Hepatocyte (in vitro differentiated cells): ENCODE results near the gene MPP7. TPM values are rescaled to one million over a fixed set of nuclear protein-coding genes. Genes with fewer than 3 reads are reported as not detected.

Experiments
- DNase-seq: peaks from one replicate; pipeline ENCODE4 v3.0.0-alpha.2; 2016; ENCODE audit warnings: low spot score
- H2AFZ ChIP-seq: fragments of 200-600 bp; sonication (generic); 2 replicates; pipeline ENCODE4 v1.6.0; 2016; ENCODE audit warnings: antibody characterized with exemption, mild to moderate bottlenecking
- H3K27ac ChIP-seq: fragments of 200-600 bp; sonication (generic); 2 replicates; pipeline ENCODE4 v1.5.1; 2016; ENCODE audit warnings: mild to moderate bottlenecking
- H3K27me3 ChIP-seq: fragments of 200-600 bp; sonication (generic); 2 replicates; pipeline ENCODE4 v1.6.1; 2016
- H3K36me3 ChIP-seq: fragments of 200-600 bp; sonication (generic); replicated peaks from 2 replicates; pipeline ENCODE4 v1.5.1; 2016; ENCODE audit warnings: low read depth; ENCODE audit not compliant: insufficient read depth
- H3K4me1 ChIP-seq: fragments of 200-600 bp; sonication (generic); 2 replicates; pipeline ENCODE4 v1.5.1; 2016; ENCODE audit warnings: mild to moderate bottlenecking, moderate library complexity; ENCODE audit not compliant: insufficient read depth
- H3K4me2 ChIP-seq: fragments of 200-600 bp; sonication (generic); 2 replicates; pipeline ENCODE4 v1.6.0; 2016
- H3K4me3 ChIP-seq: fragments of 200-600 bp; sonication (generic); 2 replicates; pipeline ENCODE4 v1.5.1; 2016; ENCODE audit warnings: mild to moderate bottlenecking
- H3K79me2 ChIP-seq: fragments of 200-600 bp; sonication (generic); 2 replicates; pipeline ENCODE4 v1.6.0; 2017; ENCODE audit warnings: mild to moderate bottlenecking
- H3K9me2 ChIP-seq: fragments of 200-600 bp; sonication (generic); replicated peaks from 2 replicates; pipeline ENCODE4 v1.6.0; 2017; ENCODE audit warnings: mild to moderate bottlenecking; ENCODE audit not compliant: insufficient read depth
- H3K9me3 ChIP-seq: fragments of 200-600 bp; sonication (generic); 2 replicates; pipeline ENCODE4 v1.5.1; 2016; ENCODE audit warnings: low read depth, mild to moderate bottlenecking
- H4K20me1 ChIP-seq: fragments of 200-600 bp; sonication (generic); 2 replicates; pipeline ENCODE4 v1.6.0; 2016; ENCODE audit warnings: mild to moderate bottlenecking; ENCODE audit not compliant: insufficient read depth, poor library complexity, severe bottlenecking
- EZH2 ChIP-seq: fragments of 200-600 bp; sonication (generic); IDR thresholded peaks from 2 replicates; pipeline ENCODE4 v1.6.1; 2016; ENCODE audit warnings: antibody characterized with exemption, mild to moderate bottlenecking, borderline replicate concordance
- EZH2phosphoT487 ChIP-seq: fragments of 200-600 bp; sonication (generic); IDR thresholded peaks from one replicate; pipeline ENCODE4 v1.6.1; 2018; ENCODE audit warnings: antibody characterized with exemption, mild to moderate bottlenecking, low read depth, moderate library complexity; ENCODE audit not compliant: unreplicated experiment, severe bottlenecking
- WGBS: methylation state at CpG from one replicate; pipeline ENCODE4 v1.1.6; 2016; ENCODE audit warnings: low lambda C conversion rate; ENCODE audit errors: missing lambda C conversion rate; 5-methylcytosine and 5-hydroxymethylcytosine counted together
- polyA plus RNA-seq: library from polyadenylated mRNA; unstranded; fragments of >200 nt; fragmentation: Nextera tagmentation; extraction: Ambion mirVana; gene quantifications from 2 replicates; pipeline ENCODE4 v1.2.1, GENCODE V29; 2016
- total RNA-seq: library from RNA; depleted of rRNA; stranded (reverse); fragments of >200 nt; gene quantifications from 2 replicates; pipeline ENCODE4 v1.2.3, GENCODE V29; 2014
- TF ChIP-seq, protein P1 (sequence below): fragments of 200-600 bp; sonication (generic); IDR thresholded peaks from 2 replicates; pipeline ENCODE4 v1.5.1; 2016; ENCODE audit warnings: antibody characterized with exemption, mild to moderate bottlenecking; ENCODE audit not compliant: poor library complexity

The MPP7 gene
- total and polyA plus RNA-seq, 2 experiments from 2014 or later, result 6.8 to 8.4 TPM

GRCh38 chr10:28266449-28267224 is 36.2 kb downstream of the MPP7 start:
- no peak for TF ChIP-seq EZH2
- no peak for TF ChIP-seq EZH2phosphoT487
- TF ChIP-seq, protein P1, sequence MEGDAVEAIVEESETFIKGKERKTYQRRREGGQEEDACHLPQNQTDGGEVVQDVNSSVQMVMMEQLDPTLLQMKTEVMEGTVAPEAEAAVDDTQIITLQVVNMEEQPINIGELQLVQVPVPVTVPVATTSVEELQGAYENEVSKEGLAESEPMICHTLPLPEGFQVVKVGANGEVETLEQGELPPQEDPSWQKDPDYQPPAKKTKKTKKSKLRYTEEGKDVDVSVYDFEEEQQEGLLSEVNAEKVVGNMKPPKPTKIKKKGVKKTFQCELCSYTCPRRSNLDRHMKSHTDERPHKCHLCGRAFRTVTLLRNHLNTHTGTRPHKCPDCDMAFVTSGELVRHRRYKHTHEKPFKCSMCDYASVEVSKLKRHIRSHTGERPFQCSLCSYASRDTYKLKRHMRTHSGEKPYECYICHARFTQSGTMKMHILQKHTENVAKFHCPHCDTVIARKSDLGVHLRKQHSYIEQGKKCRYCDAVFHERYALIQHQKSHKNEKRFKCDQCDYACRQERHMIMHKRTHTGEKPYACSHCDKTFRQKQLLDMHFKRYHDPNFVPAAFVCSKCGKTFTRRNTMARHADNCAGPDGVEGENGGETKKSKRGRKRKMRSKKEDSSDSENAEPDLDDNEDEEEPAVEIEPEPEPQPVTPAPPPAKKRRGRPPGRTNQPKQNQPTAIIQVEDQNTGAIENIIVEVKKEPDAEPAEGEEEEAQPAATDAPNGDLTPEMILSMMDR, result no peak
- H4K20me1 ChIP-seq, result no peaks in the 10 kb centered on the region
- no peak overlapping the region for H3K4me3 ChIP-seq
- WGBS, result 100% methylated on average over 3 of the region's 3 CpGs
- H2AFZ ChIP-seq, result no peak overlapping the region
- H3K9me3 ChIP-seq, result no peaks in the 10 kb centered on the region
- no peak overlapping the region for H3K4me2 ChIP-seq
- no peaks in the 10 kb centered on the region for H3K9me2 ChIP-seq
- no peaks in the 10 kb centered on the region for H3K27me3 ChIP-seq
- H3K4me1 ChIP-seq, result no peaks in the 10 kb centered on the region
- no peak for DNase-seq
- no peaks in the 10 kb centered on the region for H3K36me3 ChIP-seq
- H3K27ac ChIP-seq, result no peak overlapping the region
- H3K79me2 ChIP-seq, result no peaks in the 10 kb centered on the region

- Histone ChIP-seq H3K36me3 (no peaks in the 10 kb centered on the region), H3K4me1 (no peaks in the 10 kb centered on the region), H3K4me2 (no peak overlapping the region), H3K9me3 (no peaks in the 10 kb centered on the region), H3K9me2 (no peaks in the 10 kb centered on the region), H3K4me3 (no peak overlapping the region), H2AFZ (peak overlapping the region; percentile 8), H4K20me1 (no peaks in the 10 kb centered on the region), H3K79me2 (no peaks in the 10 kb centered on the region), H3K27ac (no peak overlapping the region), H3K27me3 (no peaks in the 10 kb centered on the region)
- WGBS, result 72% methylated on average over 10 of the region's 10 CpGs
- DNase-seq, result peak; percentile 10
- no peak for TF ChIP-seq EZH2phosphoT487
- no peak for TF ChIP-seq EZH2
- TF ChIP-seq, protein P1, result no peak
Observed at GRCh38 chr10:28263136-28263857, 39.6 kb downstream of the MPP7 start.

GRCh38 chr10:28256776-28257175 is 46.1 kb downstream of the MPP7 start:
- Histone ChIP-seq H3K4me3 (no peak overlapping the region), H3K27ac (no peak overlapping the region), H3K79me2 (no peaks in the 10 kb centered on the region), H4K20me1 (no peaks in the 10 kb centered on the region), H3K9me2 (no peaks in the 10 kb centered on the region), H3K9me3 (no peaks in the 10 kb centered on the region), H3K4me1 (no peaks in the 10 kb centered on the region), H3K27me3 (no peaks in the 10 kb centered on the region), H3K4me2 (no peak overlapping the region), H2AFZ (no peak overlapping the region), H3K36me3 (no peaks in the 10 kb centered on the region)
- TF ChIP-seq EZH2phosphoT487, result no peak
- TF ChIP-seq, protein P1, result no peak
- TF ChIP-seq EZH2, result no peak
- DNase-seq, result no peak
- 63% methylated on average over 2 of the region's 2 CpGs for WGBS
